Measurements from ENCODE around the gene BLOC1S3. TPM values are rescaled to one million over a fixed set of nuclear protein-coding genes. Genes with fewer than 3 reads are reported as not detected.

BLOC1S3 gene
- total RNA-seq, 2 donors from 2014 or later = 10.4 to 15.9 TPM

GRCh38 chr19:45200568-45200967, 22.0 kb downstream of the BLOC1S3 start:
- TF ChIP-seq, protein P1, sequence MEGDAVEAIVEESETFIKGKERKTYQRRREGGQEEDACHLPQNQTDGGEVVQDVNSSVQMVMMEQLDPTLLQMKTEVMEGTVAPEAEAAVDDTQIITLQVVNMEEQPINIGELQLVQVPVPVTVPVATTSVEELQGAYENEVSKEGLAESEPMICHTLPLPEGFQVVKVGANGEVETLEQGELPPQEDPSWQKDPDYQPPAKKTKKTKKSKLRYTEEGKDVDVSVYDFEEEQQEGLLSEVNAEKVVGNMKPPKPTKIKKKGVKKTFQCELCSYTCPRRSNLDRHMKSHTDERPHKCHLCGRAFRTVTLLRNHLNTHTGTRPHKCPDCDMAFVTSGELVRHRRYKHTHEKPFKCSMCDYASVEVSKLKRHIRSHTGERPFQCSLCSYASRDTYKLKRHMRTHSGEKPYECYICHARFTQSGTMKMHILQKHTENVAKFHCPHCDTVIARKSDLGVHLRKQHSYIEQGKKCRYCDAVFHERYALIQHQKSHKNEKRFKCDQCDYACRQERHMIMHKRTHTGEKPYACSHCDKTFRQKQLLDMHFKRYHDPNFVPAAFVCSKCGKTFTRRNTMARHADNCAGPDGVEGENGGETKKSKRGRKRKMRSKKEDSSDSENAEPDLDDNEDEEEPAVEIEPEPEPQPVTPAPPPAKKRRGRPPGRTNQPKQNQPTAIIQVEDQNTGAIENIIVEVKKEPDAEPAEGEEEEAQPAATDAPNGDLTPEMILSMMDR (IDR thresholded peaks at IDR 0.05) = no peak
- DNase-seq = no peak
- no peaks in the 10 kb centered on the region for H3K27me3 ChIP-seq
- intact Hi-C loops (cut with DNase I) = no loop called here
- H3K4me3 ChIP-seq = no peak overlapping the region
- H3K36me3 ChIP-seq = no peaks in the 10 kb centered on the region
- H3K9ac ChIP-seq (ENCODE audit: low read depth in 2 of 2, low read length in 2 of 2) = no peak overlapping the region
- no peaks in the 10 kb centered on the region for H3K4me1 ChIP-seq
- no peaks in the 10 kb centered on the region for H3K9me3 ChIP-seq
- H3K27ac ChIP-seq = no peak overlapping the region

DNA sequence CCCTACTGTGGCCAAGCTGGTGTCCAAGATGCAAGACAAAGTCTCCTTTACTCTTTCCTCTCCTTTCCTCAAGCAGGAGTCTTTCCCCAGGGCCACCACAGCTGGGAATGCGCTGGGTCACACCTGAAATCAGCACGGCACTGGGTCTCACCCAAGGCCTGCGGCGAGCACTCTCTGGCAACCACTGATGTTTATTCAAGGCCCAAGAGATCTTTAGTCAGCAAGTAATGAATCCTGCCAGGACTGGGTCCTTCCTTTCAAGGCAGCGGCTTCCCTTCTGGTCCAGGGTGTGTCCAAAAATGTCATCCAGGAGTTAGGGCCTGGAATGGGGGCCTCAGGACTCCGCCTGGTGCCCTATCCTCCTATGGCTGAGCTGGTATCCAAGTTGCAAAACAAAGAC, 24.1 kb downstream of the BLOC1S3 start:
- Histone ChIP-seq H3K36me3 (no peaks in the 10 kb centered on the region), H3K27ac (no peak overlapping the region)
- no peak for DNase-seq

GRCh38 chr19:45205810-45206209, 27.2 kb downstream of the BLOC1S3 start:
- no peak overlapping the region for H3K27ac ChIP-seq
- H3K4me1 ChIP-seq = no peaks in the 10 kb centered on the region
- no peak overlapping the region for H3K9ac ChIP-seq (ENCODE audit: low read depth in 2 of 2, low read length in 2 of 2)
- DNase-seq = no peak
- no peaks in the 10 kb centered on the region for H3K27me3 ChIP-seq
- TF ChIP-seq, protein P1 (IDR thresholded peaks at IDR 0.05) = no peak
- H3K4me3 ChIP-seq = no peak overlapping the region
- H3K9me3 ChIP-seq = no peaks in the 10 kb centered on the region
- intact Hi-C loops (cut with DNase I) = no loop called here
- no peaks in the 10 kb centered on the region for H3K36me3 ChIP-seq

More for the DNA sequence above, 24.1 kb downstream of the BLOC1S3 start:
- no peaks in the 10 kb centered on the region for H3K9me3 ChIP-seq
- H3K9ac ChIP-seq (ENCODE audit: low read depth in 2 of 2, low read length in 2 of 2) = no peak overlapping the region
- no peaks in the 10 kb centered on the region for H3K27me3 ChIP-seq
- no peaks in the 10 kb centered on the region for H3K4me1 ChIP-seq
- H3K4me3 ChIP-seq = no peak overlapping the region
- intact Hi-C loops (cut with DNase I) = no loop called here
- TF ChIP-seq, protein P1 (IDR thresholded peaks at IDR 0.05) = no peak

DNA sequence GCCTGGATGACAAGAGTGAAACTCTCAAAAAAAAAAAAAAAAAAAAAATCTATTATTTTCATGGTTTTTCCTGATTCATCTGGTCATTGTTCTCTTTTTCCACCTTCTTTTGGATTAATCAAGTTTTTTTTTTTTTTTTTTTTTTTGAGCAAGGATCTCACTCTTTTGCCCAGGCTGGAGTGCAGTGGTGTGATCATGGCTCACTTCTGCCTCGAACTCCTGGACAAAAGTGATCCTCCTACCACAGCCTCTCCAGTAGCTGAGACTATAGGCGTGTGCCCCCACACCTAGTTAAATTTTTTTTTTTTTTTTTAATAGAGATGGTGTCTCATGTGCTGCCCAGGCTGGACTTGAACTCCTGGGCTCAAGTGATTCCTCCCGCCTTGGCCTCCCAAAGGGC, 27.7 kb downstream of the BLOC1S3 start:
- Histone ChIP-seq H3K4me1 (no peaks in the 10 kb centered on the region), H3K27me3 (no peaks in the 10 kb centered on the region), H3K9ac (ENCODE audit: low read depth in 2 of 2, low read length in 2 of 2) (no peak overlapping the region), H3K9me3 (no peaks in the 10 kb centered on the region), H3K4me3 (no peak overlapping the region), H3K27ac (no peak overlapping the region), H3K36me3 (no peaks in the 10 kb centered on the region)
- TF ChIP-seq, protein P1 (IDR thresholded peaks at IDR 0.05) = no peak
- DNase-seq = no peak
- intact Hi-C loops (cut with DNase I) = no loop called here

- no peak overlapping the region for H3K27ac ChIP-seq
- TF ChIP-seq, protein P1 (IDR thresholded peaks at IDR 0.05) = no peak
- H3K36me3 ChIP-seq = no peaks in the 10 kb centered on the region
- H3K27me3 ChIP-seq = peaks cover 15% of the 10 kb centered on the region
- no peaks in the 10 kb centered on the region for H3K9me3 ChIP-seq
- H3K4me1 ChIP-seq = no peaks in the 10 kb centered on the region
- H3K9ac ChIP-seq (ENCODE audit: low read depth in 2 of 2, low read length in 2 of 2) = no peak overlapping the region
- intact Hi-C loops (cut with DNase I) = no loop called here
- no peak for DNase-seq
- no peak overlapping the region for H3K4me3 ChIP-seq
Measured at GRCh38 chr19:45211751-45212381, 33.3 kb downstream of the BLOC1S3 start.

Data from colonic mucosa (tissue), 4 donors.